T-cell (primary cell): ENCODE results near the gene KCNMA1. TPM values are rescaled to one million over a fixed set of nuclear protein-coding genes. Genes with fewer than 3 reads are reported as not detected.

ENCODE experiments used
- ATAC-seq, 4 experiments: fragments of 200-7000 bp in 3 of 4; fragments of 150-1000 bp in 1 of 4; cut with Tn5 transposase; replicated peaks in 1 of 4; 1 replicate in 3 of 4; 2 replicates in 1 of 4; pipeline ENCODE4 v1.10.0; 2021; ENCODE audit warnings: moderate library complexity in 3 of 4, mild to moderate bottlenecking in 2 of 4, moderate number of reproducible peaks in 1 of 4
- CTCF ChIA-PET, 2 donors: fragments of 300-600 bp; sonication (Branson Sonifier 250); formaldehyde crosslinking; loops; one replicate each; lab custom pipeline; 2022; ENCODE audit warnings: antibody characterized with exemption in 2 of 2; lab: Charles Lee
- POLR2A ChIA-PET, 2 donors: fragments of 300-600 bp; sonication (Branson Sonifier 250); formaldehyde crosslinking; loops; one replicate each; lab custom pipeline; 2022; ENCODE audit warnings: antibody characterized with exemption in 2 of 2; lab: Charles Lee
- DNase-seq, 35 experiments: peaks; one replicate each; pipeline versions ENCODE4 v3.0.0 to v3.0.0-alpha.2; 2013 to 2023
- H3K27ac ChIP-seq: one replicate; pipeline ENCODE4 v1.5.1; 2013; ENCODE audit warnings: low read length
- H3K27me3 ChIP-seq, 2 experiments: replicated peaks in 1 of 2; 1 replicate in 1 of 2; 2 replicates in 1 of 2; pipeline versions ENCODE4 v1.6.1 to v1.7.0; 2013; ENCODE audit warnings: low read length in 1 of 2, mixed read lengths in 1 of 2; ENCODE audit not compliant: control insufficient read depth in 2 of 2, insufficient read depth in 2 of 2; ENCODE audit errors: extremely low read depth in 1 of 2
- H3K36me3 ChIP-seq, 2 donors: 1 replicate in 1 of 2; 2 replicates in 1 of 2; pipeline versions ENCODE4 v1.6.1 to v1.7.0; 2013; ENCODE audit warnings: low read length in 1 of 2; ENCODE audit not compliant: control insufficient read depth in 2 of 2, insufficient read depth in 1 of 2; ENCODE audit errors: extremely low read depth in 1 of 2
- H3K4me1 ChIP-seq, 2 experiments: 1 replicate in 1 of 2; 2 replicates in 1 of 2; pipeline versions ENCODE4 v1.6.1 to v1.7.0; 2013; ENCODE audit warnings: low read length in 2 of 2, mixed read lengths in 1 of 2; ENCODE audit not compliant: insufficient read depth in 2 of 2, control insufficient read depth in 1 of 2; ENCODE audit errors: extremely low read depth in 1 of 2
- H3K4me3 ChIP-seq, 2 donors: 1 replicate in 1 of 2; 2 replicates in 1 of 2; pipeline versions ENCODE4 v1.5.1 to v1.7.0; 2013; ENCODE audit warnings: mild to moderate bottlenecking in 2 of 2, low read length in 1 of 2, moderate library complexity in 1 of 2; ENCODE audit not compliant: control insufficient read depth in 1 of 2; ENCODE audit errors: extremely low read depth in 1 of 2
- H3K9me3 ChIP-seq: 2 replicates; pipeline ENCODE4 v1.7.0; 2013
- H3K27ac Mint-ChIP-seq, 2 donors: one replicate each; pipeline ENCODE4 v1.8.0; 2020 to 2021; ENCODE audit warnings: mild to moderate bottlenecking in 2 of 2, mixed read lengths in 2 of 2
- H3K27me3 Mint-ChIP-seq, 2 donors: one replicate each; pipeline ENCODE4 v1.8.0; 2021 to 2022; ENCODE audit warnings: mixed read lengths in 2 of 2
- H3K36me3 Mint-ChIP-seq: one replicate; pipeline ENCODE4 v1.8.0; 2021; ENCODE audit warnings: mixed read lengths
- H3K4me1 Mint-ChIP-seq, 3 donors: one replicate each; pipeline ENCODE4 v1.8.0; 2020 to 2022; ENCODE audit warnings: mixed read lengths in 3 of 3, mild to moderate bottlenecking in 1 of 3
- H3K4me3 Mint-ChIP-seq, 3 donors: one replicate each; pipeline ENCODE4 v1.8.0; 2020 to 2022; ENCODE audit warnings: mild to moderate bottlenecking in 3 of 3, mixed read lengths in 3 of 3, moderate library complexity in 3 of 3
- H3K9me3 Mint-ChIP-seq, 3 donors: one replicate each; pipeline ENCODE4 v1.8.0; 2020 to 2022; ENCODE audit warnings: mixed read lengths in 3 of 3
- WGBS: methylation state at CpG from one replicate; pipeline ENCODE4 v1.1.5; 2013; ENCODE audit warnings: missing lambda C conversion rate; ENCODE audit not compliant: insufficient coverage; 5-methylcytosine and 5-hydroxymethylcytosine counted together
- total RNA-seq, 35 experiments: library from RNA in 6 of 35; stranded (reverse) in 6 of 35; fragments of 120-200 nt in 1 of 35; gene quantifications; one replicate each; pipeline versions ENCODE4 v1.2.1 to v1.2.4 and lab custom pipeline; 2013 to 2026

The KCNMA1 gene
- total RNA-seq, 5 donors from 2014 or later (not counting 1 experiment from before 2014, with no cell fraction given), result 0.14 to 1.6 (median 0.60) TPM

DNA sequence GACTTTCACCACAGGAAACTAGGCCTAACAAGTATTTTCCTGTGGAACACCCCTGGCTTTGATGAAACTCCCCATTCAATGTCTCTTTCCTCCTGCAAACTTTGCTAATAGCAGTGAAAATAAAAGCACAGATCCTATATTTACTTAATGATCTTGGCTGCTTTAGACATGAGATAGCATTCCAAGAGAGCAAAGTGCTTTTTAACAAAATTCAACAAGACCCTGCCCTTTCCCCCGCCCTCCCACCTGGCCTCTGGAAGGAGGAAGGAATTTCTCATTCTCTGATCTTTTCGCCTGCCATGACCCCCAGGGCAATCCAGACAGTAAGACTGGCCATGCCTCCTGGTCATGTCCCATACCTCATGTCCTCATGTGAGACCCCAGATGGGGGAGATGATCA lies 185.7 kb downstream of the KCNMA1 start:
- Histone ChIP-seq H3K9me3 (no peaks in the 10 kb centered on the region), H3K27ac (no peak overlapping the region), H3K4me1 (no peaks in the 10 kb centered on the region), H3K27me3 (peaks cover 0 to under 1% of the 10 kb centered on the region in 2 experiments), H3K36me3 (no peaks in the 10 kb centered on the region), H3K4me3 (no peak overlapping the region)
- Mint-ChIP-seq H3K4me3 (no peak overlapping the region), H3K27ac (no peak overlapping the region), H3K36me3 (no peaks in the 10 kb centered on the region), H3K4me1 (no peaks in the 10 kb centered on the region), H3K9me3 (no peaks in the 10 kb centered on the region), H3K27me3 (peaks cover 0 to 7% of the 10 kb centered on the region in 2 donors)
- DNase-seq (no peak), ATAC-seq (no peak)
- no CpG with 5 or more reads among the region's 2 CpGs for WGBS
- CTCF ChIA-PET, result no interaction called here
- POLR2A ChIA-PET, result no interaction called here

DNA sequence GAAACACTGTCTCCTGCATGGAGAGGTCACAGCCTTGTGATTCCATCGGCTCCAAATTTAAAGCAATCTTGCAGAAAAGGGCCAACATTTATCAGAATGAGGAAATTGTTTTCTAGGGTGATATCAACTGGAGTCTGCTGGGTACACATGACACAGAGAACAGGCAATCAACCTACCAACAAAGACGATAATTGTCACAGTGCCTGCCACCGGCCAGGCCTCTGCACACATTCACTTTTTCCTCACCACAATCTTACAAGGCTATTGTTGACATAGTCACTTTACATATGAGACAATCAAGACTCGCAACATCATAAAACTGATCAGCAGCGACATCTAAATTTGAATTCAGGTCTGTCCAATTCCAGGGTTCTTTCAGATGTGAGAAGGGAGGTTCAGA lies 189.4 kb downstream of the KCNMA1 start:
- Histone ChIP-seq H3K36me3 (no peaks in the 10 kb centered on the region), H3K27me3 (peaks cover 0 to 3% of the 10 kb centered on the region in 2 experiments), H3K27ac (no peak overlapping the region), H3K4me3 (no peak overlapping the region), H3K9me3 (no peaks in the 10 kb centered on the region), H3K4me1 (no peaks in the 10 kb centered on the region)
- Mint-ChIP-seq H3K27ac (no peak overlapping the region), H3K4me1 (no peaks in the 10 kb centered on the region), H3K36me3 (no peaks in the 10 kb centered on the region), H3K4me3 (no peak overlapping the region), H3K27me3 (peaks cover 3% of the 10 kb centered on the region in 2 donors), H3K9me3 (no peaks in the 10 kb centered on the region)
- ChIA-PET CTCF (no interaction called here), POLR2A (no interaction called here)
- DNase-seq (no peak), ATAC-seq (no peak)
- WGBS, result 60% methylated on average over 1 of the region's 5 CpGs

DNA sequence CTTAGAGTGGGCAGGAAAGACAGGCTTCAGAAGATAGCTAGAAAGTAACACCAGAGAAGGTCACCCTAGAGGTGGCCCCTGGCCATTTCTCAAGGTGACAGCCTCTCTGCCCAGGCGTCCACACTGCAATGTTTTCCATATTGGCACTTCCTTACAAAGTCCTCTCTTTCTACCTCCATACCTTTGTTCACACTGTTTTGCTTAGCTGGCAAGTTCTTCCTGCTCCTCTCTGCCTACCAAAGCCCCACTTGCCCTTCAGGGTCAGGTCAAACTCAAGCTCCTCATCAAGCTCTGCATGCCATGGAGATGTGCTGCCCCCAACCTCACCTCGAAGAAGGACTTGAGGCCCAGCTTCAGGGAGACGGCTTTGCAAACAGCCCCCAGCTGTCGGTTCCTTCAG lies 190.9 kb downstream of the KCNMA1 start:
- CTCF ChIA-PET, result no interaction called here
- no peak overlapping the region for H3K4me3 Mint-ChIP-seq

DNA sequence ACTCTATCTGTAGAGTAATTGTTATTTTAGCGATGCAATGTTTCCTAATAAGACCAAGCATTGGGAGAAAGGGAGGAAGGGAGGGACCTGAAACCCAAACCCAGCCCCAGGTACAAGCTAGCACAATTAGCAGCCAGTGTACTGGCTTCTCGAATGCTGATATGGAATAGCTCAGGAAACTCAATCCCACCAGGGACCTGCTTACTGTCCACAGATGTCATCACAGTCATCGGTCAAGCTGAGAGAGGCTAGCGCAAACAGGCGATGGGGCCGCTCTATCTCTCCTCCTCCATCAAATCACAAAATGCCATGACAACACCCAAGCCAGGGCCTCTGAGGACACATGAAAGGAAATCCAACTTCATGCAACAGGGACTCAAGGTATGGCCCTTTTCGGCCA lies 192.1 kb downstream of the KCNMA1 start:
- 60% methylated on average over 1 of the region's 7 CpGs for WGBS
- H3K9me3 Mint-ChIP-seq, result no peaks in the 10 kb centered on the region
- H3K27ac Mint-ChIP-seq, result no peak overlapping the region
- H3K4me1 Mint-ChIP-seq, result no peaks in the 10 kb centered on the region
- H3K4me3 ChIP-seq, result no peak overlapping the region
- peaks cover 0 to 19% of the 10 kb centered on the region in 2 experiments for H3K27me3 ChIP-seq
- ATAC-seq (no peak), DNase-seq (no peak)
- peaks cover 0 to 6% of the 10 kb centered on the region in 2 donors for H3K27me3 Mint-ChIP-seq
- H3K4me3 Mint-ChIP-seq, result no peak overlapping the region
- ChIA-PET POLR2A (interaction anchor here in 1 of 2 donors (0.6 kb wide), 1 partner anchor 18 kb away, joined by 3 read pairs; no protein-coding TSS in a partner anchor), CTCF (interaction anchor here in 1 of 2 donors (0.6 kb wide), 1 partner anchor 340 kb away, joined by 4 read pairs; no protein-coding TSS in a partner anchor)
- no peak overlapping the region for H3K27ac ChIP-seq
- H3K4me1 ChIP-seq, result no peaks in the 10 kb centered on the region
- no peaks in the 10 kb centered on the region for H3K9me3 ChIP-seq
- H3K36me3 ChIP-seq, result no peaks in the 10 kb centered on the region
- H3K36me3 Mint-ChIP-seq, result no peaks in the 10 kb centered on the region

More for the DNA sequence above, 190.9 kb downstream of the KCNMA1 start:
- Mint-ChIP-seq H3K36me3 (no peaks in the 10 kb centered on the region), H3K27ac (no peak overlapping the region), H3K4me1 (no peaks in the 10 kb centered on the region), H3K9me3 (no peaks in the 10 kb centered on the region), H3K27me3 (peaks cover 3 to 6% of the 10 kb centered on the region in 2 donors)
- H3K4me3 ChIP-seq, result no peak overlapping the region
- H3K36me3 ChIP-seq, result no peaks in the 10 kb centered on the region
- no peaks in the 10 kb centered on the region for H3K4me1 ChIP-seq
- DNase-seq (no peak), ATAC-seq (no peak)
- POLR2A ChIA-PET, result no interaction called here
- WGBS, result 81% methylated on average over 3 of the region's 4 CpGs
- no peaks in the 10 kb centered on the region for H3K9me3 ChIP-seq
- no peak overlapping the region for H3K27ac ChIP-seq
- peaks cover 0 to 17% of the 10 kb centered on the region in 2 experiments for H3K27me3 ChIP-seq

DNA sequence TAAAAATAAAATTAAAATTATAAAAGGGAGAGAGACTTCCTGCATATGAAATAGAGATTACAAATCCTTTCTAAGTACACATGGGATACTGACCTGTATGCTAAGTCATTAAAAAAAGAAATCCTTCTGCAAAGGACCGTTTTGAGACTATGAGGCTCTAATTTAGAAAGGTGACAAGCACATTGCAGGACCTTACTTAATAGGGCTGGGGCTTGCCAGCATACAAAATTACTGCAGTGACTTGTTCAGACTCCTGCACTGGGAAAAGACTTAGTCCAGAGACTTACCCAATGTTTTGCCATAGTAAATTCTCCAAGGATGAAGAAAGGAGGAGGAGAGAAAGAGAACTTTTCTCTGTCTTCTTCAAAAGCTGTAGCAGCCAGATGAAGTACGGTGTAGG lies 193.6 kb downstream of the KCNMA1 start:
- H3K9me3 ChIP-seq, result no peaks in the 10 kb centered on the region
- Mint-ChIP-seq H3K27ac (no peak overlapping the region), H3K4me3 (no peak overlapping the region), H3K9me3 (no peaks in the 10 kb centered on the region), H3K4me1 (no peaks in the 10 kb centered on the region), H3K27me3 (peaks cover 0 to 6% of the 10 kb centered on the region in 2 donors), H3K36me3 (no peaks in the 10 kb centered on the region)
- no peak overlapping the region for H3K27ac ChIP-seq
- DNase-seq (no peak), ATAC-seq (no peak)
- peaks cover 0 to 19% of the 10 kb centered on the region in 2 experiments for H3K27me3 ChIP-seq
- H3K4me1 ChIP-seq, result no peaks in the 10 kb centered on the region
- CTCF ChIA-PET, result no interaction called here
- H3K4me3 ChIP-seq, result no peak overlapping the region
- 38% methylated on average over 1 of the region's 2 CpGs for WGBS
- no peaks in the 10 kb centered on the region for H3K36me3 ChIP-seq
- POLR2A ChIA-PET, result no interaction called here

DNA sequence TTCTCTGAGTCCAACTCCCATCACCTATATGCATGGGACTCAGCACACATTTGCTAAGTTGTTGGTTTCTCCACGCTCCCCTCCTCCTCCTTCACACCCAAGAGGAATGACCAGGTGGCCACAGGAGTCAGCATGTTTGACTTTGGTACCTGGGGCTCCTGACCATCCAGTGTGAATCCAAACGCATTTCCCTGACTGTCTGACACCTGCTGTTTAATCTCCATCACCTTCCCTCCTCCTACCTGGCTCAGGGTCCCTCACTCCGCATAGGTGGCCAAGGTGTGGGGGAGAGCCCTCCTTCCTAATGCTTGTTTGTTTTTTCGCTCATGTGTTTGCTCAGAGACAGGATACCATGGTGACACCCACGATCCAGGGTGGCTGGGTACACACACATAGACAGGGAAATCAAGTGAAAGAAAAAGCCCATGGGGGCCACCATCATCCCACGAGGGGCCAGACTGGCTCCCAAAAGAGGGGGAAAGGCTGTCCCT lies 194.9 kb downstream of the KCNMA1 start:
- Mint-ChIP-seq H3K4me3 (no peak overlapping the region), H3K36me3 (no peaks in the 10 kb centered on the region), H3K27me3 (peaks cover 0 to 6% of the 10 kb centered on the region in 2 donors), H3K4me1 (no peaks in the 10 kb centered on the region), H3K9me3 (no peaks in the 10 kb centered on the region), H3K27ac (no peak overlapping the region)
- POLR2A ChIA-PET, result no interaction called here
- WGBS, result 43% methylated on average over 4 of the region's 6 CpGs
- Histone ChIP-seq H3K27me3 (peaks cover 0 to 19% of the 10 kb centered on the region in 2 experiments), H3K9me3 (no peaks in the 10 kb centered on the region), H3K27ac (no peak overlapping the region), H3K4me1 (no peaks in the 10 kb centered on the region), H3K4me3 (no peak overlapping the region), H3K36me3 (no peaks in the 10 kb centered on the region)
- DNase-seq (no peak), ATAC-seq (no peak)
- CTCF ChIA-PET, result no interaction called here
